Tibial artery (tissue), 4 donors: Measurements from ENCODE around the gene DARS1.

Source experiments
- DNase-seq, 2 donors: peaks; one replicate each; pipeline ENCODE4 v3.0.0-alpha.2; 2019
- H3K27ac ChIP-seq, 2 donors: fragments of 200-600 bp; sonication (generic) in 1 of 2; 1 replicate in 1 of 2; 2 replicates in 1 of 2; pipeline ENCODE4 v1.5.1; 2018 to 2019; ENCODE audit warnings: mild to moderate bottlenecking in 1 of 2
- H3K27me3 ChIP-seq, 2 donors: fragments of 200-600 bp; sonication (generic) in 1 of 2; one replicate each; pipeline versions ENCODE4 v1.5.1 to v1.6.0; 2016 to 2019
- H3K36me3 ChIP-seq, 3 donors: fragments of 200-600 bp; sonication (generic) in 2 of 3; one replicate each; pipeline ENCODE4 v1.5.1; 2016 to 2019; ENCODE audit warnings: mild to moderate bottlenecking in 2 of 3
- H3K4me1 ChIP-seq, 4 donors: fragments of 200-600 bp; sonication (generic) in 2 of 4; 1 replicate in 3 of 4; 2 replicates in 1 of 4; pipeline ENCODE4 v1.5.1; 2016 to 2019
- H3K4me3 ChIP-seq, 2 donors: fragments of 200-600 bp; sonication (generic) in 1 of 2; 1 replicate in 1 of 2; 2 replicates in 1 of 2; pipeline ENCODE4 v1.5.1; 2018 to 2019; ENCODE audit warnings: mild to moderate bottlenecking in 2 of 2
- H3K9me3 ChIP-seq, 3 donors: fragments of 200-600 bp; sonication (generic) in 1 of 3; one replicate each; pipeline ENCODE4 v1.5.1; 2016 to 2019
- CTCF ChIP-seq, 2 experiments: fragments of 200-600 bp in 1 of 2; fragments of 450-650 bp in 1 of 2; IDR thresholded peaks; one replicate each; pipeline ENCODE4 v1.5.1; 2017 to 2019; ENCODE audit warnings: antibody characterized with exemption in 2 of 2, mild to moderate bottlenecking in 1 of 2, moderate library complexity in 1 of 2
- intact Hi-C: fragments of 100-400 bp; cut with DNase I; formaldehyde crosslinking; loops from one replicate; pipeline ENCODE4 v1.15.0; 2023; ENCODE audit warnings: low total_unique reads

Gene DARS1

GRCh38 chr2:135909976-135910375 lies 75.5 kb downstream of the DARS1 start:
- H3K4me1 ChIP-seq, result no peaks in the 10 kb centered on the region
- H3K36me3 ChIP-seq, result peaks cover 29 to 52% (median 30%) of the 10 kb centered on the region in 3 donors
- no peak overlapping the region for H3K4me3 ChIP-seq
- intact Hi-C loops, result loop anchor here (10.0 kb wide), 1 partner anchor 475 kb away; no protein-coding TSS in a partner anchor
- H3K9me3 ChIP-seq, result no peaks in the 10 kb centered on the region
- DNase-seq, result no peak
- TF ChIP-seq CTCF (IDR thresholded peaks at IDR 0.05), result no peak
- H3K27ac ChIP-seq, result no peak overlapping the region
- no peaks in the 10 kb centered on the region for H3K27me3 ChIP-seq

GRCh38 chr2:135905679-135906078 lies 79.7 kb downstream of the DARS1 start:
- H3K4me1 ChIP-seq, result no peaks in the 10 kb centered on the region
- TF ChIP-seq CTCF (IDR thresholded peaks at IDR 0.05), result no peak
- intact Hi-C loops, result no loop called here
- DNase-seq, result no peak
- peaks cover 25 to 46% (median 30%) of the 10 kb centered on the region in 3 donors for H3K36me3 ChIP-seq
- H3K4me3 ChIP-seq, result no peak overlapping the region
- no peak overlapping the region for H3K27ac ChIP-seq
- H3K27me3 ChIP-seq, result no peaks in the 10 kb centered on the region
- H3K9me3 ChIP-seq, result no peaks in the 10 kb centered on the region

DNA sequence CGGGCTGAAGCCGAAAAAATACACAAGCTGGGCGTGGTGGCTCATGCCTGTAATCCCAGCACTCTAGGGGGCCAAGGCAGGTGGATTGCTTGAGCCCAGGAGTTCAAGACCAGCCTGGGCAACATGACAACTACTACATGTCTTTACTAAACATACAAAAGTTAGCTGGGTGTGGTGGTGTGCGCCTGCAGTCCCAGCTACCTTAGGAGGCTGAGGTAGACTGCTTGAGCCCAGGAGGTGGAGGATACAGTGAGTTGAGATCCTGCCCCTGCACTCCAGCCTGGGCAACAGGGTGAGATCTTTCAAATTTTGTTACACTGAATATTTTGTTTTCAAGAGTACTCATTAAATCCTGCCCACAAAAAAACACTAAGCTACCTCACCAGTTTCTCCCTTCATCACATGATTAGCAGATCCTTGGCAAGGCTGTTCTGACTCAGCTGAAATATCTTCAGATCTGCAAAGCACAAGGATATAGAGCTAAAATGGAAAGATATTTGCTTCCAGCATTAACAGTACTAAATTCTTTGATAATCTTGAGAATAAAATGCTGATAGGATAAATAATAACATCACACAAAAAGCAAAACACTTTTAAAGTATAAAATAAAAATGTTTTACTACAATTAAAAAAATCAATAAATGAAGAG lies 81.0 kb downstream of the DARS1 start:
- Histone ChIP-seq H3K27me3 (no peaks in the 10 kb centered on the region), H3K36me3 (peaks cover 14 to 34% (median 21%) of the 10 kb centered on the region in 3 donors), H3K9me3 (no peaks in the 10 kb centered on the region), H3K4me3 (no peak overlapping the region), H3K27ac (no peak overlapping the region), H3K4me1 (no peaks in the 10 kb centered on the region)
- intact Hi-C loops, result no loop called here
- no peak for TF ChIP-seq CTCF (IDR thresholded peaks at IDR 0.05)
- no peak for DNase-seq

- H3K27me3 ChIP-seq, result no peaks in the 10 kb centered on the region
- H3K9me3 ChIP-seq, result no peaks in the 10 kb centered on the region
- TF ChIP-seq CTCF (IDR thresholded peaks at IDR 0.05), result no peak
- H3K27ac ChIP-seq, result no peak overlapping the region
- H3K36me3 ChIP-seq, result peaks cover 14 to 31% (median 16%) of the 10 kb centered on the region in 3 donors
- H3K4me3 ChIP-seq, result no peak overlapping the region
- DNase-seq, result no peak
- intact Hi-C loops, result no loop called here
- no peaks in the 10 kb centered on the region for H3K4me1 ChIP-seq
Measured at GRCh38 chr2:135903650-135904049, 81.8 kb downstream of the DARS1 start.

- Histone ChIP-seq H3K36me3 (peaks cover 0 to 14% (median 6%) of the 10 kb centered on the region in 3 donors), H3K27ac (no peak overlapping the region), H3K4me1 (no peaks in the 10 kb centered on the region), H3K27me3 (no peaks in the 10 kb centered on the region), H3K4me3 (no peak overlapping the region), H3K9me3 (no peaks in the 10 kb centered on the region)
- no peak for TF ChIP-seq CTCF (IDR thresholded peaks at IDR 0.05)
- intact Hi-C loops, result no loop called here
- no peak for DNase-seq
Measured at GRCh38 chr2:135899567-135899966, 85.9 kb downstream of the DARS1 start.
